Liver (tissue), 9 donors: ENCODE results near the gene IGDCC3. TPM values are rescaled to one million over a fixed set of nuclear protein-coding genes. Genes with fewer than 3 reads are reported as not detected.

Experiments used
- DNase-seq: peaks from one replicate; pipeline ENCODE4 v3.0.0-alpha.2; 2017; ENCODE audit warnings: low spot score
- H3K27ac ChIP-seq, 2 donors: one replicate each; pipeline ENCODE4 v1.7.0; 2013; ENCODE audit warnings: inconsistent platforms in 2 of 2, low read length in 2 of 2, control low read depth in 1 of 2, low read depth in 1 of 2, mild to moderate bottlenecking in 1 of 2
- H3K27me3 ChIP-seq, 4 donors: one replicate each; pipeline versions ENCODE4 v1.6.1 to v1.7.0; 2013; ENCODE audit warnings: low read length in 3 of 4, inconsistent platforms in 1 of 4, mild to moderate bottlenecking in 1 of 4, moderate library complexity in 1 of 4; ENCODE audit not compliant: control insufficient read depth in 4 of 4, insufficient read depth in 4 of 4
- H3K36me3 ChIP-seq, 4 donors: one replicate each; pipeline versions ENCODE4 v1.6.1 to v1.7.0; 2013; ENCODE audit warnings: low read length in 3 of 4, mild to moderate bottlenecking in 3 of 4, low read depth in 1 of 4, moderate library complexity in 1 of 4; ENCODE audit not compliant: control insufficient read depth in 4 of 4, insufficient read depth in 3 of 4
- H3K4me1 ChIP-seq, 4 donors: one replicate each; pipeline versions ENCODE4 v1.6.1 to v1.7.0; 2013; ENCODE audit warnings: low read length in 3 of 4, mild to moderate bottlenecking in 3 of 4, moderate library complexity in 1 of 4; ENCODE audit not compliant: control insufficient read depth in 4 of 4, insufficient read depth in 4 of 4
- H3K4me3 ChIP-seq, 3 donors: one replicate each; pipeline versions ENCODE4 v1.6.1 to v1.7.0; 2013; ENCODE audit warnings: low read length in 3 of 3, control low read depth in 1 of 3, low read depth in 1 of 3, mild to moderate bottlenecking in 1 of 3
- H3K9ac ChIP-seq, 2 donors: one replicate each; pipeline ENCODE4 v1.7.0; 2013; ENCODE audit warnings: low read length in 2 of 2, mild to moderate bottlenecking in 2 of 2, moderate library complexity in 2 of 2, control low read depth in 1 of 2, low read depth in 1 of 2
- H3K9me3 ChIP-seq, 4 donors: one replicate each; pipeline versions ENCODE4 v1.6.1 to v1.7.0; 2013; ENCODE audit warnings: low read length in 3 of 4; ENCODE audit not compliant: control insufficient read depth in 4 of 4
- EGR1 ChIP-seq, 2 donors: IDR thresholded peaks; 2 replicates each; pipeline ENCODE4 v1.6.1; 2016 to 2018; ENCODE audit warnings: antibody characterized with exemption in 2 of 2, low read depth in 2 of 2
- FOXA1 ChIP-seq: IDR thresholded peaks from 2 replicates; pipeline ENCODE4 v1.6.1; 2016; ENCODE audit warnings: antibody characterized with exemption
- HNF4G ChIP-seq: IDR thresholded peaks from 2 replicates; pipeline ENCODE4 v1.6.1; 2016; ENCODE audit warnings: antibody characterized with exemption
- JUND ChIP-seq, 2 donors: IDR thresholded peaks; 2 replicates each; pipeline ENCODE4 v1.6.1; 2016; ENCODE audit warnings: antibody characterized with exemption in 2 of 2
- NR2F2 ChIP-seq: IDR thresholded peaks from 2 replicates; pipeline ENCODE4 v1.6.1; 2016; ENCODE audit warnings: antibody characterized with exemption
- RAD21 ChIP-seq, 2 donors: IDR thresholded peaks; 2 replicates each; pipeline ENCODE4 v1.6.1; 2016; ENCODE audit warnings: antibody characterized with exemption in 2 of 2, mild to moderate bottlenecking in 2 of 2
- RXRA ChIP-seq, 2 donors: IDR thresholded peaks; 2 replicates each; pipeline ENCODE4 v1.6.1; 2017 to 2018; ENCODE audit warnings: antibody characterized with exemption in 2 of 2, mild to moderate bottlenecking in 1 of 2
- SP1 ChIP-seq: IDR thresholded peaks from 2 replicates; pipeline ENCODE4 v1.6.1; 2018; ENCODE audit warnings: antibody characterized with exemption, mild to moderate bottlenecking
- WGBS: extraction: QIAGEN DNeasy Blood & Tissue Kit; methylation state at CpG from one replicate; pipeline ENCODE4 v1.1.7; 2013; 5-methylcytosine and 5-hydroxymethylcytosine counted together
- polyA plus RNA-seq, 2 donors: library from polyadenylated mRNA; stranded (reverse) in 1 of 2; unstranded in 1 of 2; fragments of 200-250 nt in 1 of 2; fragments of >200 nt in 1 of 2; fragmentation: Nextera tagmentation in 1 of 2; extraction: Ambion mirVana in 1 of 2; gene quantifications; one replicate each; pipeline versions ENCODE4 v1.2.1 to v1.2.3, GENCODE V29; 2013 to 2015
- total RNA-seq, 2 donors: library from RNA; depleted of rRNA; stranded (reverse); fragments of >200 nt; gene quantifications; one replicate each; pipeline ENCODE4 v1.2.3, GENCODE V29; 2014
- TF ChIP-seq, protein P1 (sequence below): IDR thresholded peaks from 2 replicates; pipeline ENCODE4 v1.6.1; 2016; ENCODE audit warnings: antibody characterized with exemption, mild to moderate bottlenecking
- TF ChIP-seq, protein P2 (sequence below): IDR thresholded peaks from 2 replicates; pipeline ENCODE4 v1.6.1; 2016; ENCODE audit warnings: antibody characterized with exemption
- TF ChIP-seq, protein P3 (sequence below): IDR thresholded peaks from 2 replicates; pipeline ENCODE4 v1.6.1; 2016; ENCODE audit warnings: antibody characterized with exemption
- TF ChIP-seq, protein P4 (sequence below): IDR thresholded peaks from 2 replicates; pipeline ENCODE4 v1.6.1; 2016; ENCODE audit warnings: antibody characterized with exemption
- donor health status: healthy.
- donor health status: healthy.
- donor health status: healthy.
- donor health status: healthy.
- donor health status: healthy.

IGDCC3 gene
- total and polyA plus RNA-seq, 4 donors: 1.5 TPM; not detected in 3

DNA sequence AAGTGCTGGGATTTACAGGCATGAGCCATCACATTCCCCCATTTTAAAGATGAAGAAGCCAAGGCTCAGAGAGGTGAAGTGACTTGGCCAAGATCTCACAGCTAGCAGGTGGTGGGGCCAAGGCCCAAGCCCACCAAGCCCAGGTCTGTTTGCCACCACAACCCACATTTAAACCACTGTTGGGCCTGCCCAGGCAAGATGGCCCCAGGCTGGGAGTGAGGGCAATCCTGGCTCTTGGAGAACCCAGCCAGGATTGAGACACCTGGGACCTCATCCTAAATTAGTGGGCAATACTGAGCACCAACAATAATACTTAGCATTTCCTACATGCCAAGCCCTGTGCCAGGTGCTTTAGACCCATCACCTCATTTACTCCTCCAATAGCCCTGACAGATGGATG lies 6.9 kb downstream of the IGDCC3 start:
- Histone ChIP-seq H3K36me3 (no peaks in the 10 kb centered on the region), H3K4me1 (no peaks in the 10 kb centered on the region), H3K9me3 (no peaks in the 10 kb centered on the region), H3K4me3 (no peak overlapping the region), H3K9ac (no peak overlapping the region), H3K27me3 (peaks cover 0 to 6% (median 0%) of the 10 kb centered on the region in 4 donors), H3K27ac (no peak overlapping the region)
- no peak for TF ChIP-seq EGR1 (IDR thresholded peaks at IDR 0.05; ENCODE audit: low read depth in 2 of 2)
- TF ChIP-seq, protein P1, sequence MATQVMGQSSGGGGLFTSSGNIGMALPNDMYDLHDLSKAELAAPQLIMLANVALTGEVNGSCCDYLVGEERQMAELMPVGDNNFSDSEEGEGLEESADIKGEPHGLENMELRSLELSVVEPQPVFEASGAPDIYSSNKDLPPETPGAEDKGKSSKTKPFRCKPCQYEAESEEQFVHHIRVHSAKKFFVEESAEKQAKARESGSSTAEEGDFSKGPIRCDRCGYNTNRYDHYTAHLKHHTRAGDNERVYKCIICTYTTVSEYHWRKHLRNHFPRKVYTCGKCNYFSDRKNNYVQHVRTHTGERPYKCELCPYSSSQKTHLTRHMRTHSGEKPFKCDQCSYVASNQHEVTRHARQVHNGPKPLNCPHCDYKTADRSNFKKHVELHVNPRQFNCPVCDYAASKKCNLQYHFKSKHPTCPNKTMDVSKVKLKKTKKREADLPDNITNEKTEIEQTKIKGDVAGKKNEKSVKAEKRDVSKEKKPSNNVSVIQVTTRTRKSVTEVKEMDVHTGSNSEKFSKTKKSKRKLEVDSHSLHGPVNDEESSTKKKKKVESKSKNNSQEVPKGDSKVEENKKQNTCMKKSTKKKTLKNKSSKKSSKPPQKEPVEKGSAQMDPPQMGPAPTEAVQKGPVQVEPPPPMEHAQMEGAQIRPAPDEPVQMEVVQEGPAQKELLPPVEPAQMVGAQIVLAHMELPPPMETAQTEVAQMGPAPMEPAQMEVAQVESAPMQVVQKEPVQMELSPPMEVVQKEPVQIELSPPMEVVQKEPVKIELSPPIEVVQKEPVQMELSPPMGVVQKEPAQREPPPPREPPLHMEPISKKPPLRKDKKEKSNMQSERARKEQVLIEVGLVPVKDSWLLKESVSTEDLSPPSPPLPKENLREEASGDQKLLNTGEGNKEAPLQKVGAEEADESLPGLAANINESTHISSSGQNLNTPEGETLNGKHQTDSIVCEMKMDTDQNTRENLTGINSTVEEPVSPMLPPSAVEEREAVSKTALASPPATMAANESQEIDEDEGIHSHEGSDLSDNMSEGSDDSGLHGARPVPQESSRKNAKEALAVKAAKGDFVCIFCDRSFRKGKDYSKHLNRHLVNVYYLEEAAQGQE: no peak
- TF ChIP-seq RXRA (IDR thresholded peaks at IDR 0.05): no peak
- TF ChIP-seq, protein P2, sequence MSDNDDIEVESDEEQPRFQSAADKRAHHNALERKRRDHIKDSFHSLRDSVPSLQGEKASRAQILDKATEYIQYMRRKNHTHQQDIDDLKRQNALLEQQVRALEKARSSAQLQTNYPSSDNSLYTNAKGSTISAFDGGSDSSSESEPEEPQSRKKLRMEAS: no peak
- TF ChIP-seq, protein P3, sequence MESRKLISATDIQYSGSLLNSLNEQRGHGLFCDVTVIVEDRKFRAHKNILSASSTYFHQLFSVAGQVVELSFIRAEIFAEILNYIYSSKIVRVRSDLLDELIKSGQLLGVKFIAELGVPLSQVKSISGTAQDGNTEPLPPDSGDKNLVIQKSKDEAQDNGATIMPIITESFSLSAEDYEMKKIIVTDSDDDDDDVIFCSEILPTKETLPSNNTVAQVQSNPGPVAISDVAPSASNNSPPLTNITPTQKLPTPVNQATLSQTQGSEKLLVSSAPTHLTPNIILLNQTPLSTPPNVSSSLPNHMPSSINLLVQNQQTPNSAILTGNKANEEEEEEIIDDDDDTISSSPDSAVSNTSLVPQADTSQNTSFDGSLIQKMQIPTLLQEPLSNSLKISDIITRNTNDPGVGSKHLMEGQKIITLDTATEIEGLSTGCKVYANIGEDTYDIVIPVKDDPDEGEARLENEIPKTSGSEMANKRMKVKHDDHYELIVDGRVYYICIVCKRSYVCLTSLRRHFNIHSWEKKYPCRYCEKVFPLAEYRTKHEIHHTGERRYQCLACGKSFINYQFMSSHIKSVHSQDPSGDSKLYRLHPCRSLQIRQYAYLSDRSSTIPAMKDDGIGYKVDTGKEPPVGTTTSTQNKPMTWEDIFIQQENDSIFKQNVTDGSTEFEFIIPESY: no peak
- no peak for TF ChIP-seq RAD21 (IDR thresholded peaks at IDR 0.05)
- TF ChIP-seq SP1: no peak
- TF ChIP-seq NR2F2: no peak
- no peak for TF ChIP-seq FOXA1
- DNase-seq: no peak

DNA sequence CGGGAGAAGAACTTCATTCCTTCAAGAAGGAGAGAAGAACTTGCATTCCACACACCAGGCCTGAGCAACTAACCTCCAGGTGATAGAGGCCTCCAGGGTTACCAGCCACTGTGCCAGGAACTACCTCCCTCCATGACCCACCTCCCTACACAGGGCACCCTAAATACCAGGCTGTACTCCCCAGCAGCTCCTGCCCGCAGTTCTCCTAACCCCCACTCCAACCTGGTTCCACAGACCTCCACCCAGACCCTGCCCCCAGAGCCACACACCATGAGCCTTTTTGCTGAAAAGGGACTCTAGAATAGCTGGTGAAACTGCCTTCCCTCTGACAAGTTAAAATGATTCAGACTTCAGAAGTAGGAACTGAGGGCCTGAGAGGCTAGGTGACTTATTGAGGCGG lies 8.2 kb downstream of the IGDCC3 start:
- H3K4me3 ChIP-seq: no peak overlapping the region
- peaks cover 0 to 1% (median 0%) of the 10 kb centered on the region in 4 donors for H3K27me3 ChIP-seq
- no peaks in the 10 kb centered on the region for H3K36me3 ChIP-seq
- no peak for DNase-seq
- no peak for TF ChIP-seq RAD21 (IDR thresholded peaks at IDR 0.05)
- no peak for TF ChIP-seq JUND (IDR thresholded peaks at IDR 0.05)
- TF ChIP-seq NR2F2: no peak
- no peak for TF ChIP-seq HNF4G
- TF ChIP-seq RXRA (IDR thresholded peaks at IDR 0.05): no peak
- TF ChIP-seq, protein P1: no peak
- TF ChIP-seq, protein P4, sequence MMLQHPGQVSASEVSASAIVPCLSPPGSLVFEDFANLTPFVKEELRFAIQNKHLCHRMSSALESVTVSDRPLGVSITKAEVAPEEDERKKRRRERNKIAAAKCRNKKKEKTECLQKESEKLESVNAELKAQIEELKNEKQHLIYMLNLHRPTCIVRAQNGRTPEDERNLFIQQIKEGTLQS: no peak
- no peak overlapping the region for H3K27ac ChIP-seq
- H3K9ac ChIP-seq: no peak overlapping the region
- H3K4me1 ChIP-seq: no peaks in the 10 kb centered on the region
- WGBS: over 99% methylated on average over 3 of the region's 3 CpGs
- H3K9me3 ChIP-seq: no peaks in the 10 kb centered on the region
